Rectal smooth muscle tissue (tissue), 1 donor: ENCODE data around the gene MYLK.
"Not testable (repeated sequence)": the region's sequence is repeated elsewhere in the genome, so short reads cannot be mapped to it uniquely, and the experiment has no call there.

Experiments used
- H3K27ac ChIP-seq: one replicate; pipeline ENCODE4 v1.7.0; 2013; ENCODE audit warnings: low read depth, low read length, inconsistent platforms
- H3K27me3 ChIP-seq: one replicate; pipeline ENCODE4 v1.7.0; 2013; ENCODE audit warnings: low read length; ENCODE audit not compliant: control insufficient read depth, insufficient read depth
- H3K36me3 ChIP-seq: one replicate; pipeline ENCODE4 v1.7.0; 2013; ENCODE audit warnings: low read length; ENCODE audit not compliant: control insufficient read depth, insufficient read depth
- H3K4me1 ChIP-seq: one replicate; pipeline ENCODE4 v1.7.0; 2013; ENCODE audit warnings: low read length; ENCODE audit not compliant: control insufficient read depth, insufficient read depth
- H3K4me3 ChIP-seq: one replicate; pipeline ENCODE4 v1.7.0; 2013; ENCODE audit warnings: low read length
- H3K9ac ChIP-seq: one replicate; pipeline ENCODE4 v1.7.0; 2013; ENCODE audit warnings: low read length

Gene MYLK

GRCh38 chr3:123602325-123602724, 281.8 kb downstream of the MYLK start:
- Histone ChIP-seq H3K4me3 (no peak overlapping the region), H3K27ac (no peak overlapping the region), H3K9ac (no peak overlapping the region), H3K4me1 (no peaks in the 10 kb centered on the region), H3K36me3 (no peaks in the 10 kb centered on the region), H3K27me3 (no peaks in the 10 kb centered on the region)

- H3K9ac ChIP-seq, H3K4me1 ChIP-seq, H3K27ac ChIP-seq, H3K27me3 ChIP-seq, H3K36me3 ChIP-seq, H3K4me3 ChIP-seq: not testable (repeated sequence)
These were observed 283.3 kb downstream of the MYLK start for GRCh38 chr3:123600863-123601262.

DNA sequence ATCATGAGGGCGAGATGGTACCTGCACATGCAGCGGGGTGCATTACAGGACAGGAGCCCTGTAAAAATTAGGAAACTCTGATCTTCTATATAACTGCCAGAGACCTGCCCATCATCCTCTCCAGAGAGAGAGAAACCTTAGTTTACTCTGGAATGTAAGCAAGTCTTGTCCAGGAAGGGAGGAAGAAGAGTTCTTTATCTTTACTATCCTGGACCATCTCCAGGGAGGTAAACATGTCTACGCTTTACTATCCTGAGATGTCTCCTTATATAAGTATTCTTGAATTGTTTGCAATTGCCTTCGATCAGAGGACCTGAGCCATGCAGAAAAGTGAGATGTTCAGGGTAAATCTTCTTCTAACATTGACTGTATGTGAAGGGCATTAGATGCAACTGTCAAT, 286.6 kb downstream of the MYLK start:
- Histone ChIP-seq H3K36me3 (no peaks in the 10 kb centered on the region), H3K27me3 (no peaks in the 10 kb centered on the region), H3K9ac (no peak overlapping the region), H3K4me3 (no peak overlapping the region), H3K4me1 (no peaks in the 10 kb centered on the region), H3K27ac (no peak overlapping the region)

- Histone ChIP-seq H3K36me3 (peaks cover 1% of the 10 kb centered on the region), H3K27ac (no peak overlapping the region), H3K9ac (no peak overlapping the region), H3K4me3 (no peak overlapping the region), H3K27me3 (no peaks in the 10 kb centered on the region), H3K4me1 (no peaks in the 10 kb centered on the region)
These were observed 288.5 kb downstream of the MYLK start for GRCh38 chr3:123595396-123596180.

DNA sequence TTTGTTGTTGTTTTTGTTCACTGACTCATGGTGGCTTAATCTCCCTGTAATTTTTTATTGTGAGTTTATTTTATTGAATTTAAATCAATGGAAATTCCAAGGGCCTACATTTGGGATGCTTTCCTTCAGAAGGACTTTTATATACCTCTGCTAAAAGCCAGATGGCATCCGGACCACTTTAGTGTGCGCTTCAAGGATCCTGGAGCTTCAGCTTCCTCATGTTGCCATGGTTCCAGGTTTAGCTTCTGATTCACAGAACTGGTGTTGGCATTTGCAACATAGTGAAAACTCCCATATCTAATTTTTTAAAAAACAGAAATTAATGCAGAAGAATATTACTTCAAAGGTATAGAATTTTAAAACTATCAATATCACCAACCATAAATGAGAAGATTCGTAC, 290.8 kb downstream of the MYLK start:
- Histone ChIP-seq H3K27ac (no peak overlapping the region), H3K9ac (no peak overlapping the region), H3K27me3 (no peaks in the 10 kb centered on the region), H3K4me1 (no peaks in the 10 kb centered on the region), H3K4me3 (no peak overlapping the region), H3K36me3 (peaks cover 8% of the 10 kb centered on the region)

DNA sequence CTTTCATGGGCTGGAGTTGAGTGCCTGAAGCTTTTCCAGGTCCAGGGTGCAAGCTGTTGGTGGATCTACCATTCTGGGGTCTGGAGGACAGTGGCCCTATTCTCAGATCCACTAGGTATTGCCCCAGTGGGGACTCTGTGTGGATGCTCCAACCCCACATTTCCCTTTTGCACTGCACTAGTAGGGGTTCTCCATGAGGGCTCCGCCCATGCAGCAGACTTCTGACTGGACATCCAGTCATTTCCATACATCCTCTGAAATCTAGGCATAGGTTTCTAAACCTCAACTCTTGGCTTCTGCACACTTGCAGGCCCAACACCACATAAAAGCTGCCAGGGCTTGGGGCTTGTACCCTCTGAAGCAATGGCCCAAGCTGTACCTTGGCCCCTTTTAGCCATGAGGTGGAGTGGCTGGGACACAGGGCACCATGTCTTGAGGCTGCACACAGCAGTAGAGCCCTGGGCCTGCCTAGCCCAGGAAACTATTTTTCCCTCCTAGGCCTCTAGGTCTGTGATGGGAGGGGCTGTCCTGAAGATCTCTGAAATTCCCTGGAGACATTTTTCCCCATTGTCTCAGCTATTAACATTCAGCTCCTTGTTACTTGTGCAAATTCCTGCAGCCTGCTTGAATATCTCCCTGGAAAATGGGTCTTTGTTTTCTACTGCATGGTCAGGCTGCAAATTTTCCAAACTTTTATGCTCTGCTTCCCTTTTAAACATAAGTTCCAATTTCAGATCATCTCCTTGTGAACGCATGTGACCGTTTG, 293.3 kb downstream of the MYLK start:
- no peak overlapping the region for H3K4me3 ChIP-seq
- H3K4me1 ChIP-seq = peaks cover 6% of the 10 kb centered on the region
- H3K9ac ChIP-seq = no peak overlapping the region
- H3K27me3 ChIP-seq = no peaks in the 10 kb centered on the region
- peaks cover 8% of the 10 kb centered on the region for H3K36me3 ChIP-seq
- no peak overlapping the region for H3K27ac ChIP-seq

DNA sequence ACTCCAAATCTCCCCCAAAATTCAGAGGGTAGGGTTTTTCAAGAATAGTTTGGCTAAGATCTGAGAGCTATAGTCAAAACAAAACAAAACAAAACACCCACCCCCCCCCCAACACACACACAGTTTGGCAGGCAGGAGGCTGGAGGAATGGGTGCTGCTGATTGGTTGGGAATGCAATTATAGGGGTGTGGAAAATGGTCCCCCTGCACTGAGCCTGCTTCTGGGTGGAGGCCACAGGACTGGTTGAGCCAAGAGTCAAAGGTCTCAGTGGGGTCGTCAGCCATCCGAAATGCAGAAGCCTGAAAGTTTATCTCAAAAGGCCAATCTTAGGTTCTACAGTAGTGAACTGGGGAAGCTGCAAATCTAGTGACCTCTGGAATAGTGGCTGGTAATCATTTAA, 296.7 kb downstream of the MYLK start:
- Histone ChIP-seq H3K27ac (no peak overlapping the region), H3K36me3 (peaks cover 8% of the 10 kb centered on the region), H3K27me3 (no peaks in the 10 kb centered on the region), H3K9ac (no peak overlapping the region), H3K4me1 (peaks cover 8% of the 10 kb centered on the region), H3K4me3 (no peak overlapping the region)

GRCh38 chr3:123586968-123587367, 297.2 kb downstream of the MYLK start:
- H3K27ac ChIP-seq = no peak overlapping the region

GRCh38 chr3:123586131-123586530, 298.0 kb downstream of the MYLK start:
- Histone ChIP-seq H3K9ac (no peak overlapping the region), H3K4me1 (peaks cover 8% of the 10 kb centered on the region), H3K27ac (no peak overlapping the region), H3K27me3 (no peaks in the 10 kb centered on the region), H3K4me3 (peak overlapping the region; percentile 97), H3K36me3 (peaks cover 8% of the 10 kb centered on the region)

More at GRCh38 chr3:123586968-123587367, 297.2 kb downstream of the MYLK start:
- H3K9ac ChIP-seq = no peak overlapping the region
- no peak overlapping the region for H3K4me3 ChIP-seq
- H3K36me3 ChIP-seq = peaks cover 8% of the 10 kb centered on the region
- H3K27me3 ChIP-seq = no peaks in the 10 kb centered on the region
- H3K4me1 ChIP-seq = peaks cover 8% of the 10 kb centered on the region

GRCh38 chr3:123584988-123585937, 298.9 kb downstream of the MYLK start, which contains the start of gene HACD2:
Gene HACD2 (minus strand): TSS chr3:123585053. CDS start chr3:123585027, 26 bp downstream.
- H3K27me3 ChIP-seq = no peaks in the 10 kb centered on the region
- peaks cover 8% of the 10 kb centered on the region for H3K4me1 ChIP-seq
- peaks cover 4% of the 10 kb centered on the region for H3K36me3 ChIP-seq
- H3K4me3 ChIP-seq = peak within 1 kb of the TSS; percentile 97
- H3K9ac ChIP-seq = peak within 1 kb of the TSS; percentile 91
- H3K27ac ChIP-seq = peak within 1 kb of the TSS; percentile 98

- Histone ChIP-seq H3K4me1 (peaks cover 8% of the 10 kb centered on the region), H3K36me3 (no peaks in the 10 kb centered on the region), H3K9ac (peak overlapping the region; percentile 36), H3K4me3 (peak overlapping the region; percentile 97), H3K27me3 (no peaks in the 10 kb centered on the region), H3K27ac (peak overlapping the region; percentile 89)
These were observed 299.7 kb downstream of the MYLK start for GRCh38 chr3:123584284-123584987.
